H1 (cell line): ENCODE results near the gene TFAP2C. TPM values are rescaled to one million over a fixed set of nuclear protein-coding genes. Genes with fewer than 3 reads are reported as not detected.

Experiments
- CTCF ChIA-PET: fragments of 300-600 bp; sonication (Branson Sonifier 250); formaldehyde crosslinking; loops from one replicate; lab custom pipeline; 2021; ENCODE audit not compliant: partially characterized antibody; lab: Charles Lee
- POLR2A ChIA-PET: fragments of 300-600 bp; sonication (Branson Sonifier 250); formaldehyde crosslinking; loops from one replicate; lab custom pipeline; 2021; ENCODE audit warnings: inconsistent platforms; ENCODE audit not compliant: partially characterized antibody; lab: Charles Lee
- DNase-seq, 2 experiments: peaks; one replicate each; pipeline versions ENCODE4 v3.0.0 to v3.0.0-alpha.2; 2010 to 2022; ENCODE audit warnings: low spot score in 2 of 2, low read depth in 1 of 2, mixed read lengths in 1 of 2
- FAIRE-seq: peaks from 2 replicates; lab custom pipeline; 2011; peaks lifted over from hg19 to GRCh38; lab: Jason Lieb, UNC
- H2AFZ ChIP-seq: 2 replicates; pipeline ENCODE4 v1.8.1; 2012; ENCODE audit warnings: low read length, inconsistent platforms
- H2AK5ac ChIP-seq: 2 replicates; pipeline ENCODE4 v1.6.1; 2013; ENCODE audit warnings: low read depth, low read length
- H2BK120ac ChIP-seq: replicated peaks from 2 replicates; pipeline ENCODE3; 2013; ENCODE audit warnings: low read depth, low read length, inconsistent platforms
- H2BK12ac ChIP-seq: 2 replicates; pipeline ENCODE4 v1.6.1; 2013; ENCODE audit warnings: low read depth, low read length
- H2BK15ac ChIP-seq: 2 replicates; pipeline ENCODE4 v1.6.1; 2013; ENCODE audit warnings: low read length
- H2BK20ac ChIP-seq: 2 replicates; pipeline ENCODE4 v1.6.1; 2013; ENCODE audit warnings: low read length
- H2BK5ac ChIP-seq: 2 replicates; pipeline ENCODE4 v1.6.1; 2013; ENCODE audit warnings: low read depth, low read length
- H3K14ac ChIP-seq: 2 replicates; pipeline ENCODE4 v1.6.1; 2013; ENCODE audit warnings: inconsistent platforms; ENCODE audit not compliant: insufficient read length
- H3K18ac ChIP-seq: 2 replicates; pipeline ENCODE4 v1.6.1; 2013; ENCODE audit warnings: low read length; ENCODE audit errors: extremely low read depth
- H3K23ac ChIP-seq: 2 replicates; pipeline ENCODE4 v1.6.1; 2013; ENCODE audit warnings: inconsistent platforms; ENCODE audit not compliant: insufficient read length
- H3K23me2 ChIP-seq: 2 replicates; pipeline ENCODE4 v1.6.1; 2013; ENCODE audit warnings: low read depth, low read length
- H3K27ac ChIP-seq: 2 replicates; pipeline ENCODE4 v1.6.1; 2011; ENCODE audit warnings: low read depth, low read length, inconsistent platforms
- H3K27me3 ChIP-seq, 4 experiments: replicated peaks in 1 of 4; 1 replicate in 1 of 4; 2 replicates in 3 of 4; pipeline versions ENCODE4 v1.6.1 to v1.8.1; 2011 to 2013; ENCODE audit warnings: low read length in 3 of 4, mild to moderate bottlenecking in 3 of 4, inconsistent platforms in 2 of 4, mixed read lengths in 2 of 4, moderate library complexity in 1 of 4; ENCODE audit not compliant: control insufficient read depth in 3 of 4, insufficient read depth in 3 of 4; ENCODE audit errors: extremely low read depth in 1 of 4
- H3K36me3 ChIP-seq, 4 experiments: 2 replicates each; pipeline versions ENCODE4 v1.6.1 to v1.8.1; 2011 to 2013; ENCODE audit warnings: mild to moderate bottlenecking in 4 of 4, low read length in 3 of 4, moderate library complexity in 2 of 4, control low read depth in 1 of 4, inconsistent platforms in 1 of 4; ENCODE audit not compliant: insufficient read depth in 4 of 4, control insufficient read depth in 2 of 4
- H3K4ac ChIP-seq: replicated peaks from 2 replicates; pipeline ENCODE3; 2013; ENCODE audit warnings: low read length, low read depth, mixed read lengths, inconsistent platforms; ENCODE audit not compliant: insufficient read length
- H3K4me1 ChIP-seq, 4 experiments: replicated peaks in 1 of 4; 1 replicate in 1 of 4; 2 replicates in 3 of 4; pipeline versions ENCODE4 v1.6.1 to v1.8.1; 2011 to 2013; ENCODE audit warnings: low read length in 3 of 4, inconsistent platforms in 2 of 4, mixed read lengths in 1 of 4; ENCODE audit not compliant: insufficient read depth in 4 of 4, control insufficient read depth in 3 of 4
- H3K4me2 ChIP-seq, 2 experiments: 2 replicates each; pipeline versions ENCODE4 v1.6.1 to v1.8.1; 2011 to 2013; ENCODE audit warnings: low read depth in 2 of 2, low read length in 2 of 2, control low read depth in 1 of 2, inconsistent platforms in 1 of 2, mild to moderate bottlenecking in 1 of 2; ENCODE audit not compliant: insufficient read depth in 1 of 2
- H3K4me3 ChIP-seq, 4 experiments: fragments of 200-600, 300-600 bp in 1 of 4; sonication (generic), shearing (Covaris generic), sonication (Bioruptor Twin) in 1 of 4; 2 replicates each; pipeline versions ENCODE4 v1.5.1 to v1.8.1; 2011 to 2016; ENCODE audit warnings: low read length in 4 of 4, low read depth in 3 of 4, control low read depth in 2 of 4, inconsistent platforms in 2 of 4, mild to moderate bottlenecking in 2 of 4, mixed read lengths in 1 of 4, moderate library complexity in 1 of 4; ENCODE audit not compliant: insufficient read depth in 2 of 4; ENCODE audit errors: extremely low read depth in 1 of 4
- H3K56ac ChIP-seq: replicated peaks from 2 replicates; pipeline ENCODE3; 2013; ENCODE audit warnings: low read depth, mild to moderate bottlenecking, mixed read lengths, low read length, inconsistent platforms; ENCODE audit not compliant: insufficient read length
- H3K79me1 ChIP-seq: 2 replicates; pipeline ENCODE4 v1.6.1; 2013; ENCODE audit warnings: low read depth, low read length, control low read depth
- H3K79me2 ChIP-seq, 2 experiments: 2 replicates each; pipeline versions ENCODE4 v1.6.1 to v1.8.1; 2012 to 2013; ENCODE audit warnings: low read length in 2 of 2, mild to moderate bottlenecking in 2 of 2, inconsistent platforms in 1 of 2; ENCODE audit not compliant: insufficient read depth in 2 of 2, control insufficient read depth in 1 of 2
- H3K9ac ChIP-seq, 4 experiments: replicated peaks in 1 of 4; 1 replicate in 1 of 4; 2 replicates in 3 of 4; pipeline versions ENCODE4 v1.6.1 to v1.8.1; 2011 to 2013; ENCODE audit warnings: low read depth in 3 of 4, low read length in 3 of 4, control low read depth in 2 of 4, mild to moderate bottlenecking in 2 of 4, moderate library complexity in 2 of 4, inconsistent platforms in 1 of 4; ENCODE audit errors: extremely low read depth in 1 of 4
- H3K9me3 ChIP-seq, 2 experiments: 2 replicates each; pipeline versions ENCODE4 v1.6.1 to v1.8.1; 2012 to 2013; ENCODE audit warnings: mild to moderate bottlenecking in 2 of 2, moderate library complexity in 2 of 2, control low read depth in 1 of 2, inconsistent platforms in 1 of 2, low read depth in 1 of 2, low read length in 1 of 2, mixed read lengths in 1 of 2; ENCODE audit not compliant: insufficient read depth in 2 of 2
- H4K20me1 ChIP-seq, 2 experiments: replicated peaks in 1 of 2; 2 replicates each; pipeline versions ENCODE3 to v1.8.1; 2011 to 2013; ENCODE audit warnings: inconsistent platforms in 2 of 2, low read length in 2 of 2, mild to moderate bottlenecking in 1 of 2; ENCODE audit not compliant: insufficient read depth in 2 of 2, control insufficient read depth in 1 of 2
- H4K5ac ChIP-seq: 2 replicates; pipeline ENCODE4 v1.6.1; 2013; ENCODE audit warnings: low read length, low read depth, mixed read lengths, inconsistent platforms; ENCODE audit not compliant: insufficient read length
- H4K8ac ChIP-seq: 2 replicates; pipeline ENCODE4 v1.8.0; 2013; ENCODE audit warnings: mild to moderate bottlenecking, moderate library complexity, low read length, inconsistent platforms; ENCODE audit not compliant: insufficient read depth; ENCODE audit errors: extremely low read depth
- H4K91ac ChIP-seq: replicated peaks from 2 replicates; pipeline ENCODE3; 2013; ENCODE audit warnings: low read length, mixed read lengths, inconsistent platforms; ENCODE audit not compliant: insufficient read length
- BCL11A ChIP-seq, 2 experiments: IDR thresholded peaks; one replicate each; pipeline ENCODE4 v1.6.1; 2011; ENCODE audit warnings: low read depth in 2 of 2, low read length in 2 of 2, mild to moderate bottlenecking in 2 of 2
- CBX5 ChIP-seq: fragments of 300-800, 300-1000 bp; sonication (generic); IDR thresholded peaks from 2 replicates; pipeline ENCODE4 v1.7.1; 2016; ENCODE audit warnings: antibody characterized with exemption, low read length, low read depth
- CBX8 ChIP-seq: fragments of 300-800, 300-1000 bp; sonication (generic); IDR thresholded peaks from 2 replicates; pipeline ENCODE4 v1.7.1; 2016; ENCODE audit warnings: low read depth, low read length, borderline replicate concordance
- CEBPB ChIP-seq: IDR thresholded peaks from 2 replicates; pipeline ENCODE4 v1.6.1; 2012; ENCODE audit warnings: low read depth, low read length
- CHD2 ChIP-seq: IDR thresholded peaks from 2 replicates; pipeline ENCODE4 v1.6.1; 2012; ENCODE audit warnings: low read length, improper control_type of control experiment
- CREB1 ChIP-seq: IDR thresholded peaks from 2 replicates; pipeline ENCODE4 v1.6.1; 2012; ENCODE audit warnings: inconsistent platforms
- EGR1 ChIP-seq: IDR thresholded peaks from 2 replicates; pipeline ENCODE4 v1.6.1; 2011; ENCODE audit warnings: low read depth, low read length, borderline replicate concordance
- FOSL1 ChIP-seq: IDR thresholded peaks from 2 replicates; pipeline ENCODE4 v1.6.1; 2011; ENCODE audit warnings: mild to moderate bottlenecking, low read depth, low read length, moderate library complexity; ENCODE audit not compliant: insufficient read depth
- POLR2A ChIP-seq, 2 experiments: IDR thresholded peaks; 1 replicate in 1 of 2; 2 replicates in 1 of 2; pipeline ENCODE4 v1.6.1; 2011; ENCODE audit warnings: low read depth in 2 of 2, low read length in 2 of 2, mild to moderate bottlenecking in 2 of 2; ENCODE audit errors: control extremely low read depth in 1 of 2
- RAD21 ChIP-seq, 2 experiments: IDR thresholded peaks in 1 of 2; conservative IDR thresholded peaks in 1 of 2; 2 replicates each; pipeline ENCODE4 v1.6.1; 2011; ENCODE audit warnings: low read depth in 2 of 2, low read length in 2 of 2, improper control_type of control experiment in 1 of 2, inconsistent platforms in 1 of 2, mild to moderate bottlenecking in 1 of 2, moderate library complexity in 1 of 2
- SIRT6 ChIP-seq: IDR thresholded peaks from one replicate; pipeline ENCODE4 v1.7.1; 2012; ENCODE audit warnings: low read length, inconsistent platforms
- SP4 ChIP-seq: IDR thresholded peaks from 2 replicates; pipeline ENCODE4 v1.6.1; 2012; ENCODE audit warnings: low read length, inconsistent platforms
- SUZ12 ChIP-seq: fragments of 200-600 bp; sonication (generic); IDR thresholded peaks from 2 replicates; pipeline ENCODE4 v1.6.1; 2012; ENCODE audit warnings: mild to moderate bottlenecking, inconsistent platforms, low read length, moderate library complexity, mixed read lengths
- TAF7 ChIP-seq: optimal IDR thresholded peaks from 2 replicates; pipeline ENCODE3; 2011; ENCODE audit warnings: low read depth, mild to moderate bottlenecking, inconsistent platforms, low read length, moderate library complexity, borderline replicate concordance
- WGBS, 2 experiments: shearing (Covaris generic) in 1 of 2; methylation state at CpG; one replicate each; pipeline versions ENCODE4 v1.1.6 to v1.1.7; 2013 to 2015; ENCODE audit warnings: low lambda C conversion rate in 2 of 2, mixed read lengths in 2 of 2, inconsistent platforms in 1 of 2, low coverage in 1 of 2, missing lambda C conversion rate in 1 of 2; ENCODE audit not compliant: insufficient replicate concordance in 2 of 2, insufficient coverage in 1 of 2, insufficient read length in 1 of 2; ENCODE audit errors: extremely low coverage in 1 of 2, missing lambda C conversion rate in 1 of 2; 5-methylcytosine and 5-hydroxymethylcytosine counted together
- polyA plus RNA-seq, 7 experiments: library from polyadenylated mRNA; depleted of rRNA in 3 of 7; stranded (reverse) in 5 of 7; unstranded in 2 of 7; fragments of >200 nt in 5 of 7; fragments of 200-250 nt in 2 of 7; gene quantifications; 1 replicate in 5 of 7; 2 replicates in 1 of 7; 4 replicates in 1 of 7; pipeline versions ENCODE4 v1.2.1 to v1.2.3, GENCODE V29; 2011 to 2013; ENCODE audit warnings: missing spikeins in 2 of 7, mixed read lengths in 2 of 7
- total RNA-seq: library from RNA; stranded (reverse); fragmentation: NEBNext Ultra II Directional; extraction: Animal tissue kit (Norgen Biotek cat#: 25700); gene quantifications from 2 replicates; pipeline ENCODE4 v1.2.1, GENCODE V29; 2021

TFAP2C gene
- total and polyA plus RNA-seq, 2 of the 8 experiments (the other 6 are each of a cell fraction or from before 2014, with no cell fraction given): 1.7 to 5.8 TPM

DNA sequence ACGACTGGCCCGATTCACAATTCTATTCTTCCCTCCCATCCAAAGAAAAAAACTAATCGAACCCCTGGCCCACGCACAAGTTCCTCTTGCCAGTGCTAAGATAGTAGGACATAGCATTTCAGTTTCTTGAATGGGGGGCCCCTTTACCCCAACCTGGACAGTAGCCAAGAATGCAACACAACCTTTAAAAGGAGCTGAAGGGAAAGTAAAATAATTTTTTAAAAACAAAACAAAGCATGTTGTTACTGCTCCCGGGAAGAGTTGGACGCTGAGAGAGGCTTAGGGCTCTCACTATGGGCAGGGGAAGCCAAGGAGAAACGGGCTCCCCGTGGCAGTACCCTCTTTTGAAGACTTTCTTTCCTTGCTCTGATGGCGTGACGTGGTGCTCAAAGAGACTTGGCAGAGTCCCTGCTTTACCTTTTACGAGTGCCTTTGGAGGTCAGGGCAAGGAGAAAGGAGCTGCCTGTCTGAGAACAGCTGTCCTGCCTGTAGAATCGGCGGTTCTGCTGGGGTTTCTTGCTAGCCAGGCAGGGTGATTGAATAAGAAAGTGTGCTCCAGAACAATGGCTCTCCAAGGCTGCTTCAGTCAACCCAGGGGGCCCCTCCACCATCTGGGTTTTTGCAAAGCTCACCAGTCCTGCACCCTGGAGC lies 5.8 kb downstream of the TFAP2C start:
- peaks cover 3% of the 10 kb centered on the region; the same call in 1 of the 2 replicates for H3K79me1 ChIP-seq
- ChIA-PET CTCF (interaction anchor here (0.6 to 1.4 kb wide), 7 partner anchors 14 to 426 kb away, joined by 3 to 4 read pairs (median 3); no protein-coding TSS in a partner anchor), POLR2A (interaction anchor here (0.6 to 1.3 kb wide), 2 partner anchors 76 to 101 kb away, joined by 3 read pairs; no protein-coding TSS in a partner anchor)
- H3K79me2 ChIP-seq: peaks cover 0 to 2% of the 10 kb centered on the region in 2 experiments; a peak in 1 of 4 replicates
- no peak overlapping the region for H3K14ac ChIP-seq
- no peak overlapping the region for H3K23ac ChIP-seq
- H3K27me3 ChIP-seq: peaks cover 7 to 19% (median 15%) of the 10 kb centered on the region in 4 experiments
- no peak overlapping the region for H3K18ac ChIP-seq
- peak overlapping the region; percentile 25 for H4K91ac ChIP-seq
- no peak overlapping the region for H2BK120ac ChIP-seq
- H3K27ac ChIP-seq: no peak overlapping the region
- H3K4ac ChIP-seq: peak overlapping the region; percentile 42
- no peak overlapping the region for H2AK5ac ChIP-seq
- H3K4me2 ChIP-seq: peak overlapping the region; percentile 21 to 51; a peak in 2 of 4 replicates
- H2BK15ac ChIP-seq: no peak overlapping the region
- H4K8ac ChIP-seq: no peak overlapping the region
- H3K4me3 ChIP-seq: no peak overlapping the region; a peak in 1 of 8 replicates
- H4K5ac ChIP-seq: no peak overlapping the region
- H2AFZ ChIP-seq: no peak overlapping the region
- H3K4me1 ChIP-seq: peaks cover 11 to 24% (median 19%) of the 10 kb centered on the region in 4 experiments; a peak in 6 of 7 replicates
- 63% methylated on average over 13 of the region's 13 CpGs; no CpG with 5 or more reads in 1 of the 2 experiments for WGBS, 2 experiments
- H3K23me2 ChIP-seq: peaks cover 13% of the 10 kb centered on the region
- peaks cover 0 to 71% (median 5%) of the 10 kb centered on the region in 4 experiments; a peak in 4 of 8 replicates for H3K36me3 ChIP-seq
- H4K20me1 ChIP-seq: peaks cover 0 to 4% of the 10 kb centered on the region in 2 experiments
- H2BK20ac ChIP-seq: no peak overlapping the region
- DNase-seq (peak in 1 of 2 experiments; percentile 51), FAIRE-seq (no peak)
- no peak overlapping the region for H3K56ac ChIP-seq
- no peak overlapping the region for H2BK5ac ChIP-seq
- H2BK12ac ChIP-seq: no peak overlapping the region
- no peak overlapping the region for H3K9ac ChIP-seq
- H3K9me3 ChIP-seq: no peaks in the 10 kb centered on the region
- no peak for TF ChIP-seq CREB1
- TF ChIP-seq SIRT6: no peak
- TF ChIP-seq CBX5: no peak
- no peak for TF ChIP-seq TAF7
- TF ChIP-seq CHD2: no peak
- TF ChIP-seq CEBPB: no peak
- no peak for TF ChIP-seq CBX8
- no peak for TF ChIP-seq POLR2A (IDR thresholded peaks at IDR 0.05; ENCODE audit: control extremely low read depth in 1 of 2, low read depth in 2 of 2, low read length in 2 of 2)
- no peak for TF ChIP-seq SUZ12
- TF ChIP-seq SP4: no peak
- no peak for TF ChIP-seq EGR1
- TF ChIP-seq BCL11A (IDR thresholded peaks at IDR 0.05; ENCODE audit: low read depth in 2 of 2, low read length in 2 of 2): no peak
- TF ChIP-seq RAD21 (IDR thresholded peaks at IDR 0.05 in 1 of 2, conservative IDR thresholded peaks at IDR 0.05 in 1 of 2; ENCODE audit: low read depth in 2 of 2, low read length in 2 of 2): no peak
- TF ChIP-seq FOSL1: no peak
